Measurements from ENCODE around the gene BPIFB1.

Gene BPIFB1, protein sequence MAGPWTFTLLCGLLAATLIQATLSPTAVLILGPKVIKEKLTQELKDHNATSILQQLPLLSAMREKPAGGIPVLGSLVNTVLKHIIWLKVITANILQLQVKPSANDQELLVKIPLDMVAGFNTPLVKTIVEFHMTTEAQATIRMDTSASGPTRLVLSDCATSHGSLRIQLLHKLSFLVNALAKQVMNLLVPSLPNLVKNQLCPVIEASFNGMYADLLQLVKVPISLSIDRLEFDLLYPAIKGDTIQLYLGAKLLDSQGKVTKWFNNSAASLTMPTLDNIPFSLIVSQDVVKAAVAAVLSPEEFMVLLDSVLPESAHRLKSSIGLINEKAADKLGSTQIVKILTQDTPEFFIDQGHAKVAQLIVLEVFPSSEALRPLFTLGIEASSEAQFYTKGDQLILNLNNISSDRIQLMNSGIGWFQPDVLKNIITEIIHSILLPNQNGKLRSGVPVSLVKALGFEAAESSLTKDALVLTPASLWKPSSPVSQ

DNA sequence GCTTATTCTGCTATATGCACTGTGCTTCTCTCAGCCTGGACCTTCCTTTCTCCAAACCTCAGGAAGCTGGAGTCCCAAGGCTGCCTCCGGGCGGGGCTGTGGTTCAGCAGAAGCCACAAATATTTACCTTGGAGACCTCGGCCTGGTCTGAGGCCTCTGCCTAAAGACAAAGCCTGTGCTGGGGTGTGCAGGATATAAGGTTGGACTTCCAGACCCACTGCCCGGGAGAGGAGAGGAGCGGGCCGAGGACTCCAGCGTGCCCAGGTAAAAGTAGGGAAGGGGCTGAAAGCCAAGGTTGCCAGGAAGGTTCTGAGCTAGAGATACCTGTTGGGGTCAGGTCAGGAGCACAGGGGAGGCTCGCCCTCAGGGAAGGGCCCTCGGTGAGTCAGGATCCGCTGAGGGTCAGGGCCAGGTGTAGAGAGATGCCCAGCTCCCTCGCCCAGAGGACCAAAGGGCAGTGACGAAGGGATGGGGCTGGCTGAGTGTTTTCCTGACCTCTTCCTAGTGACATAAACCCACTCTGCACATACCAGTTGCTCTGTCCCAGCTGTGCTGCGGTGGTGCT is at the start of gene BPIFB1:
Gene BPIFB1 (plus strand): TSS at position 224 of the 565 bp plus-strand sequence. CDS start 2,860 bp downstream, outside the sequence.
- no peak for DNase-seq

DNA sequence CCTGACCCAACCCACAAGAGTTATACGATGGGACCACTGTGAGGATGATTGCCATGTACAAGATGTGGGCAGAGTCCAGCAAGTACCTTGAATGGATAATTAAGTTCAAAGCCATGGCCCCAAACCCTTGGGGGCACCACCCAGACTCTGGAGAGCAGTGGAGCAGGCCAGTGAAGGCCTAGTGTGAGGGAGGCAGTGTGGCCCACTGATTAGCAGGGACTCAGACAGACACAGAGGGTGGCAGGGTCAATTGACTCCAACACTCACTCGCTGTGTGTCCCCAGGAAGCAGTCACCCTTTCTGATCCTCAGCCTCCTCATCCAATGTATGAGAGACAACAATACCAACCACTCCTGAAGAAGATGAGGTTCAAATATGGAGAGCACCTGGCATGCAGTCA is 49.0 kb upstream of the BPIFB1 start:
- DNase-seq = no peak

DNA sequence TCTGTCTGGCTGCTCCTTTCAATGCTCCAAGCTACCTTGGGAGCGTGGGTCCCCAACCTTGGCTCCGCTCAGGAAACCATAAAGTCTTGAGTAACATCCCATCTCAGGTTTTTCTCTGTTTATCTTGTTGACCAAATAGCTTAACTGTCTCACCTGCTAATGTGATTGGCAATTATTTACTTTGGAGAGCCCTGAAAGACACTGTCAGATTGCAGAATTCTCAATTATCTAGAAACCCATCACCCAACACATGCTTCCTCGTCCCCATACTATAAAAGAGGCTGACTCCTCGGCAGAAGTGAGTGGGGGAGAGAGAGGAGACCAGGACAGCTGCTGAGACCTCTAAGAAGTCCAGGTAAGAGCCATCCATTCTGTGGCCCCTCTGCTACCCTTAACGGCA is 47.3 kb upstream of the BPIFB1 start, which contains the start of gene BPIFA1:
Gene BPIFA1 (plus strand): TSS at position 301 of the 400 bp plus-strand sequence. CDS start 1,716 bp downstream, outside the sequence.
- DNase-seq = no peak

DNA sequence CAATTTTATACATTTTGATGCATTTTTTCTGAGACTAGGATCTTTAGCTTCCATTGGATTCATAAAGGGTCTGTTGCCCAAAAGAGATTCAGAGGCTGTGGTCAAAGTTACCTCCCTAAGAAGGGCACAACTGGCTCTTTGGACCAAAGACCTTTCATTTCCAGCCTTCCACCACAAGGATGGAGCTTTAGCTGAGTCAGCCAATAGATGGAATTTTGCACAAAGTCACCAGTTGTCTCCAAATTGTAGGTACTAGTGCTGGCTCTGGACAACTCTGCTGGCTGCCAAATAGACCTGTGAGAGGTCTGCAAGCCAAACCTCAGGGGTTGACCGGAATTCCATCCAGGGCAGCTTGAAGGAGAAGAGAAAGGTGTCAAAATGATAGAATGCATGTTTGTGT is 46.7 kb upstream of the BPIFB1 start:
- DNase-seq = no peak

DNA sequence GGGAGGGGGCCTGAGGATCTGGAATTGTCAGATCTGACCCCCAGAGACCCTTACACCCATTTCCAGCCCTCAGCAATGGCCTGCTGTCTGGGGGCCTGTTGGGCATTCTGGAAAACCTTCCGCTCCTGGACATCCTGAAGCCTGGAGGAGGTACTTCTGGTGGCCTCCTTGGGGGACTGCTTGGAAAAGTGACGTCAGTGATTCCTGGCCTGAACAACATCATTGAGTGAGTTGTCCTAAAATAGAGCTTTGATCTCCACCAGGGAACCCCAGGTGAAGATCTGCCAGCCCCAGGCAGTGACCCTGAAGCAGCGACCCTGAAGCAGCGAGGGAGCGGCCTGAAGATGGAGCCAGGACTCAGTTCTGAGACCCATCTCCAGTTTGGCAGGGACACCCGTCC is 45.0 kb upstream of the BPIFB1 start:
- DNase-seq = no peak

DNA sequence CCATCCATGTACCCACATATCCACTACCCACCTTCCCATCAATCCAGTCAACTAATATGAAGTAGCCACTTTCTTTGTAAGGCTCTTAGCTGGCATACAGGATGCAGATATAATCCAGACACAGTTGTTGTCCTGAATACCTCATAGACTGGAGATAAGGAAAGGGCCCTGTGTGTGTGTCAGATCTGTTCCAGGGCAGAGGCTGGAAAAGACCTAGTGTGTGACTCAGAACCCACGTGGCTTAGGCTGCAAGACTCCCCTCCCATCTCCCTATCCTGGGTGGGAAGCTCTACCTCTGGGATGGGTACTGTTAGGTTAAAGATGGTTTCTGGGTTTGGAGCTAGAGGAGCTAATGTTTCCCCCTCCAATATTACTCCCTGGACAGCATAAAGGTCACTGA is 43.6 kb upstream of the BPIFB1 start:
- DNase-seq = no peak

DNA sequence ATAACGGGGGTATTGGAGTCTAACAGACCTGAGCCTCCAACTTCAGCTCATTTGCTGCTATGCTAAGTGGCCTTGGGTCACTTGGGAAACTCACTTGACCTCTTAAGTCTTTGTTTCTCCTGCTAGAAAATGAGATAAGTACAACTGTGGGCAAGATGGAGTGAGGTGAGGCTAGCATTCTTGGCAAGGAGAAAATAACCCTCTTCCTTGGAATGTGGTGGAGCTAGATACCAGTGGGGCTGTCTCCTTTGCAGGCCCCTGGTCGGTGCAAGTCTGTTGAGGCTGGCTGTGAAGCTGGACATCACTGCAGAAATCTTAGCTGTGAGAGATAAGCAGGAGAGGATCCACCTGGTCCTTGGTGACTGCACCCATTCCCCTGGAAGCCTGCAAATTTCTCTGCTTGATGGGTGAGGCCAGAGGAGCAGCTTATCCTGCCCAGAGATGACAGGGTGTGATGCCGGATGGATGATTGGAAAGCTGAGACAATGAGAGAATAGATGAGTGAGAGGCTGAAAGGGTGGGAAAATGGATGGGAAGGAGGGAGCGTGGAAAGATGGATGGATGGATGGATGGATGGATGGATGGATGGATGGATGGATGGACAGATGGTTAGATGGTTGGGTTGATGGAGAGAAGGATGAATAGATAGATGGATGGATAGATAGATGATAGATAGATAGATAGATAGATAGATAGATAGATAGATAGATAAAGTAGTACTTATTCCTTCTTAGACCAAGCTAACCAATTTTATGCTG is 42.9 kb upstream of the BPIFB1 start:
- DNase-seq = no peak

DNA sequence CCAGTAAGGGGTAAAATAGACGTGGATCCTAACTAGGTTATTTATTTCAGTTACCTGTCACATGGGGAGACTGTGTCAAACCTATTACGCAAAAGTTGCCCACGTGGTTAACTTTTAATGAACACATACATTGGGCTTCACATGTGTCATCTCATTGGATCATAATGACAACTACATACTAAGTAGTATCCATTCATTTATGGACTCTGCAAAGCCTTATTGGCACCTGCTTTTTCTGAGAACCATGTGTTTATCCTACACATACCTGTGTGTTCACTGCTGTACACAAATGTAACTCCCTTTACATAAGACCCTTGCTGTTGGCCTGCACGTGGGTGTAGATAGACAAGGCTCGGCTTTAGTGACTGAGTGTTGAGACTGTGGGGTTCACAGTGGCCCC is 42.1 kb upstream of the BPIFB1 start:
- DNase-seq = no peak

DNA sequence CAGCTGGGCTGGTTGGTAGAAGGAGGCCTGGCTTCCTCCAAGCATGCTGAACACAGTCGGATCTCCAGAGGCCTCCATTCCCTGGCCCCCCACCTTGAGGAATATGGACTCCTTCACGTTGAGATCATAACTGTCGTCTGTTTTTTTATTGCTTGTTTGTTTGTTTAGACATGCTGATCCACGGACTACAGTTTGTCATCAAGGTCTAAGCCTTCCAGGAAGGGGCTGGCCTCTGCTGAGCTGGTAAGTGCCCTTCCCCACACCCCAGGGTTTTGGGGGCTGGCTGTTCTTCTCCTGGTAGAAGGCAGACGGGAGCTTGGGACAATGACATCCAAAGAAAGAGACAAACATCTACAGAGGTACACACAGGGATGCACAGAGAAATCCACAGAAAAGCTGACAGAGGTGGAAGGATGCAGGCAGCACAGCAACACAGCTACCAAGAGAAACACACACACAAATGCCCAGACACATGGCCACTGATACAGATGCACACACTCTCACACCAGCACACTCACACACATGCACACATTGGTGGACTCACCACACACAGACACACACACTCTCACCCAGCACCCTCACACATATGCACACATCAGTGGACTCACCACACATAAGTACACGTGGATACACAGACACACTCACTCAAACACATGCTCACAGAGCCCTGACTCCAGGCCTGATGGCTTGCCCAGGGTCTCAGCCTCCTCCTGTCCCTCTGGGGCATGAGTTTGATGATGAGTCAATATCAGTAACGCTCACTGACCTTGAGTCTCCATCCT is 40.5 kb upstream of the BPIFB1 start:
- no peak for DNase-seq

DNA sequence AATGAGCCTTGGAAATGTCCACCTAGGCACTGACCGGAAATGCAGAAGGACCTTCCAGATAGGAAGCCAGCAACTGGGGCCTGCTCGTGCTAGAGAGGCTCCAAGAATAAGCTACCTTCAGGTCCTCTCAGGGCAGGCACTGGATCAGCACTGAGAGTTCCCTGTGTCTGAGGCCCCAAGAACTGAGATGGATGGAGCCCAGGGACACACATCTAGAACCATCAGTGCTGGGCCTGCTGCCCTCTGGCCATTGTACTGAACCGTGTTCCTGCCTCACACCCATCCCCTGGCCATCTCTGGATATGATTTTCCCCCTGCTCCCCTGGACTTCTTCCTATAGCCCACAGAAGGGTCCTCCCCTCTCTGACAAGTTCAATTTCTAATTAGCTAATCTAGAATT is 36.9 kb upstream of the BPIFB1 start:
- no peak for DNase-seq

DNA sequence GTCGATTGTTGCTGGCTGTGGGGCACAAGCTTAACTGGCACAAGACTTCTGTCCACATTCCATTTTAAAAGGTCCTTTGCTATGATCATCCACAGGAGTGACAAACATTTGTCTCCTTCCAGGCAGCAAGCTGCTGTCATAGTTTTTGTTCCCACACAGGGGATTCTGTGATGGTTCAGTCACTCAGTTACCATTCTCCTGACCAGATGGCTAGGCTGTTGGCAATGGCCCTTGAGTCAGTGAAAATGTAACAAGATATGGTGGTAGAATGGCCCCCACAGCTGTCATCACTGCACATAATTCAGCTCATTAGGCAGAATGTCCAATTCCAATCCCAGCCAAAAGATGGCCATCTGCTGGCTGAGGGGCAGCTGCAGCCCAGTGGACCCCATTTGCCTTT is 33.6 kb upstream of the BPIFB1 start:
- no peak for DNase-seq

DNA sequence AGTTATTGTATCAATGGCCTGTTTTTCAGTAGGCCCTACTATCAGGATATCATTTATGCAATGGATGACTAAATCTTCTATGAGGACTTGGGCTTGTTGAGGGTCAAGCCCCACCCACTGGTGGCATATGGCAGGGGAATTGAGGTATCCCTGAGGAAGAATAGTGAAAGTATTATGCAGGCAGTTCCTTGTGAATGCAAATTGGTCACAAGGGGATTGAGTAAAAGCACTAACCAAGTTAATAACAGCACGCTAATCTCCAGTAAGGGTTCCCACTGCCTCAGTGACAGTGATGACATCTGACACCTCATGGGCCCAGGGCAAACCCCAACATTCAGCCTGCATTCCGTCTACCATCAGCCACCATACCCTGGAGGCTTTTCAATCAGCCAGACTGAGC is 32.3 kb upstream of the BPIFB1 start:
- DNase-seq = no peak

DNA sequence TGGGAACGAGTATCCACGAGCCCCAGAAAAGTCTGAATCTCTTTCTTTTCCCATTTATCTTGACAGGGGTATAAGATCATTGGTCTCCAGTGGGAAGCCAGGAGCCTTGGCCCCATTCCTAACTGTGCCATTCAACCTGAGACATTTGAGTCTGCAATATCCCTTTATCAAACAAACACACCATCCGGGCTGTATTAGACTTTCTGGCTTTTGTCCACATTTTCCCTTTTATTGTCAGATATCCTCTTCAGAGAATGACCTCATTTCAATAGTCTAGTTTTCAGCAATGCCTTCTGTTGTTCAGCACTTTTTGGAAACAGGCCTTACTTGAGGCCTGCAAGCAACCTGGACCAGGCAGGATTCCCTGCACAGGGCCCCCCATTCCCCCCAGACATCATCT is 31.5 kb upstream of the BPIFB1 start:
- DNase-seq = no peak

DNA sequence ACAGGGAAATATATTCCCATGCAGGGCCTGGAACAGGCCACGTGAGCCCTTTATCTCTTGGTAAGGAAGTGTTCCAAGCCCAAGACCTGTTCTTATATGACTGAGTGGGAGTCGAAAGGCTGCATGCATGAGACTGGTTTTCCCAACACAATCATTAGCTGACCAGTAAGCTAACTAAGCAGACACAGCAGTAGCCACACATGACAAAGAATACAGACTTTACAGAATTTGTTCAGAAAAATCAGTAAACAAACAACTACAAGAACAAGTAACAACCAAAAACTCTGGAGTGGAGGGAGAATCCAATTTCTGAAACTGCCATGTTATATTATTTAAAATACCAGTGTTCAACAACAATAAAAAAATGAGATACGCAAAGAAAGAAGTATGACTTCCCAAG is 30.6 kb upstream of the BPIFB1 start:
- no peak for DNase-seq

DNA sequence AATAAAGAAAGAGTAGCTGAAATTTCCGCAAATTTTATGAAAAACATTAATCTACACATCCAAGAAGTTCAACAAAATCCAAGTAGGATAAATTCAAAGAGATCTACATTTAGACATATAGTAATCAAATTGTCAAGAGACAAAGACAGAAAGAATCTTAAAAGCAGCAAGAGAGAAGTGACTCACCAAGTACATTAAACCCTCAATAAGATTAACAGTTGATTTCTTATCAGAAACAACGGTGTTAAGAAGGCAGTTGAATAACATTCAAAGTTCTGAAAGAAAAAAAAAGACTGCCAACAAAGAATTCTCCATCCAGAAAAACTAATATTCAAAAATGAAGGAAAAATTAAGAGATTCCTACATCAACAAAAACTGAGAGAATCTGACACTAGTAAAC is 28.0 kb upstream of the BPIFB1 start:
- no peak for DNase-seq

DNA sequence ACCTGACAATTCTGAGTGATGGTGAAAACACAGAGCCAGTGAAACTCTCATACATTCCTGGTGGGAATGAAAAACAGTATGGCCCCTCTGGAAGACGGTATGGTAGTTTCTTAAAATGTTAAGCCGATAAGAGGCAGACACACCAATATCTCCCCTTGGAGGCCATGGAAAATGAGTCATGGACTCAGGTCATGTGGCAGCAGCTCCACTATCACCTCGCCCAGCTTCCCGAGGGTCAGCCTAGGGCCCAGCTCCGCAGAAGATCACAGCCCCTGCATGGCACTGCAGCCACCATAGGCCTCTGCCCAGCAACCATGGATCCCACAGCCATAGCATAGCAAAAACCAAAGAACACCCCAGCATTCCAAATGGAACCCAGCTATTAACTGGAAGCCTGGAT is 25.8 kb upstream of the BPIFB1 start:
- DNase-seq = no peak

DNA sequence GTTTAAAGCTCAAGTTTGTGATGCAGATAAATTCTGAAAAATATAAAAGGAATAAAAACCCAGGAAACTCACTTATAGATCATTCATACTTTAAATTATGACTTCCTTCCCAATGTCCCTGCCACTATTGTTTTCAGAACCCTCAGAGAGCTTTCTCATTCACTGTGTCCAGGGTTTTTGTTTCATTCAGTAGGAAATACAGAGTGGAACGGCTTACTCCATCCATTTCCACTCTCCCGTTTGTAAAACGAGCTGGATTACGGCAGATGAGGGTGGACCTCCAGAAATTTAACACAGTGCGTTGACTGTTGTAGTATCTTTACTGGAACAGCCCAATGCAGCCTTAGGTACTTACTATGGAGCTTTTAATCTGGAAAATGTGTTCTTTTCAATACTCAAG is 23.6 kb upstream of the BPIFB1 start:
- DNase-seq = no peak

DNA sequence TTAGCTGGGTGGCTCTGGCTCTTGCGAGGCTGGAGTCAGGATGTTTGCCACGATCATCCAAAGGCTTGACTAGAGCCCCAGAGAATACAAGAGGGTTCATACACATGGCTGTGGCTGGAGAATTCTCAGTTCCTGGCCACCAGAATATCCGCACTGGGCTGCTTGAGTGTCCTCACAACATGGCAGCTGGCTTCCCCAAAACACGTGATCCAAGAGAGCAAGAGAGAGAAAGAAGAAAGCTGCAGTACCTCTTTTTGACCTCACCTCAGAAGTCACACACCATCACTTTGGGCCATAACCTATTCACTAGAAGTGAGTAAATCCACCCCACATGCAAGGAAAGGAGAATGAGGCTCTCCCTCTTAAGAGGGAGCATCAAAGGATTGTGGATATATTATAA is 21.5 kb upstream of the BPIFB1 start:
- DNase-seq = peak; percentile 48 to 62

DNA sequence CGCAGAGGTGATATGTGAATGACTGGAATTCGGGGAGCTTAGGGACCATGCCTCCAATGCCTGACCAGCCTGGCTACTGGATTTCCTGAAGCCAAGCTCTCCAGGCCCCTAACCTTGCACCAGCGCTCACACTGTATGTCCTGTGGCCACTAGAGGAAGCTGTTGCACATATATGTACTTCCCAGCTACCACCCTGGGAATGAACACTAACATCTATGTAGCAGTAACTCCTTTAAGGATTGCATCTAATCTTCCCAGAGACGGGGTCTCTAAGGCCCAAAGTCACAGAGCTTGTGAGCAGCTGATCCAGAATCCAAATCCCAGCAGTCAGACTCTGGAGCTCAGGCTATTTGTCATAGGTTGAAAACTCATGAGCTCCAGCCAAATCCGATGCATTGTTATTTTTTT is 20.4 kb upstream of the BPIFB1 start:
- DNase-seq = peak; percentile 89 to 91

DNA sequence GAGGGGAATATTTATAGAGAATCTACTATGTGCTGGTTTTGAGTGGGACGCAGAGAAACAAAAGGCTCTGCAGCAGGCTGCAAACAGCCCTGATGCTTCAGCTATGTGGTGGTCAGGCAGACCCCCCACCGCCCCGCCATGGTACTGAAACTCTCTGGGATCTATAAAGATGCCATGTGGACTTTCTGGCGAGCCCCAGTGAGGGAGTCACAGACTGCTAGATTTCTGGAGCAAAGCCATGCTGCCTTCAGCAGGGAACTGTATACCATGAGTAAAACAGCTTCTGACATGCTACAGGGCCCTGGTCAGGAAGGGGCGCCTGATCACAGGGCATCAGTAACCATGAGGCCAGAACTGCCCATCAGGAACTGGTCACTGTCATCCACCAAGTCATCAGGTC is 19.2 kb upstream of the BPIFB1 start:
- DNase-seq = no peak

DNA sequence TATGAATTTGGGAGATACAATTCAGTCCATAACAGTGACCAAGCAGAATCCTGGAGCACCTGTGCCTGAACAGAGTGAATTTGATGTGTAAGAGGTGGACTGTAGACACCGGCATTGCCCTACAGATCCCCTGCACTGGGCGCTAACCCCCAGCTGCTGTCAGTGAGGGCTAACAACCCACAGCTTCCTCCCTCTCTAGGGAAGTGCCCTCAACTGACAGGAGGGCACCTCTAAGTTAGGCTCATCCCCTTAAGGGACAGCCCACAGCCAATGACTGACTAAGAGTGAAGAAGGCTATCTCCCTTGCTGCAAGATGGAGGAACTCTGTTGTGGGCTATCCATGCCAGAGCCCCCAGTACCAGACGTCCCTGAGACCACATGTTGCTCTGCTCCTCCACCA is 15.3 kb upstream of the BPIFB1 start:
- DNase-seq = peak; percentile 72 to 83

DNA sequence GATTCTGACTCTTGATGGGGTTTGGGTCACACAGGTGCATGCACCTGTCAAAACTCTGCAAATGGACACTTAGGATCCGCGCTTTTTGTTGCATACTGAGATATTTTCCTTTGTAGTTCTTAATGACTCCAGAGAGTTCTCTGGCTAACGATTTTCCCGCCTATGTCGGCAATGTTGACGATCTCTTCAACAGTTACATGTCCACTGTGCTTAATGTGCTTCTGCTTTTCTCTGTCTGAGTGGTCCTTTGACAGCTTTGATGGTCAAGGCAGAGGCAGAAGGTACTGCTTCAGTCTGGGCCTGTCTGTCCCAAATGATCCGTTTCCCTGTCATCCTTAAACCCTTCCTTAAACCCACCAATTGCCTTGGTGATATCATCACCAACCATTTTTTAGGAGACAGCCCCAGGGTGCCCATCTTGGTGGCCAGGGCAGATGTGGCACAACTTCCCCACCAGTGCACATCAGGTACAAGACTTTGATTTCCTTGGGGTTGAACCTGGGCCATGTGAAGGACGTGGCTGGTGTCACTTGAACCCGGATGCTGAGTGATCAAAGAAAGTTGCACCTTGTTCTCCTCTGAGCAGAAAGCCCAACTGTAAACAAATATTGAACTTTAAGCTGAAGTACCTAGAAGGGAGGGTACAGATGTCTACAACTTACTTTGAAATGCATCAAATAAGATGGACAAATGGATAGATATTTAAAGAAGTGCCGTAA is 10.7 kb upstream of the BPIFB1 start:
- no peak for DNase-seq
